Activated CD8-positive, alpha-beta memory T cell treated with anti-CD3 and anti-CD28 coated beads, Interleukin-2, amount 50 U/mL, for 1 hour (primary cell): Measurements from ENCODE around the gene NEK11.
"Not testable (repeated sequence)": the region's sequence is repeated elsewhere in the genome, so short reads cannot be mapped to it uniquely, and the experiment has no call there.

Experiments
- DNase-seq: peaks from one replicate; pipeline ENCODE4 v3.0.0-alpha.2; 2020; ENCODE audit errors: extremely low read depth

Gene NEK11

DNA sequence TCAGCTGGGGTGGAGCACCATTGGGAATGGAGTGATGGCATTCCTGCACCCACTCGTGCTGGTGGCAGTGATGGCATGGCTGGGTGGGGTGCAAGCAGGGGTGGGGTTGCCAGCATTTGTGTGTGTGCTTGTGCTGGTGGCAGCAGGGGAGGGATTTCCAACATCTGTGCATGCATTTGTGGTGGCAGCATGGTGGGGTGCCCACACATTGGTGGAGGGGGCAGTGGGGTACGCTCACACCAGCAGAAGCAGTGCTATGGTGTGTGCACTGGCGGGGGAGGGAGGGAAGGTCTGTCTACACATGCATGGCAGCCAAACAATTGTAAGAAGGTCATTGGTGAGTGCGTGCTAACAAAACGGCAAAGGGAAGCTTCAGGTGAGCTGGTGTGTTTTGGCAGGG, 278.2 kb downstream of the NEK11 start:
- no peak for DNase-seq

GRCh38 chr3:131306242-131306641, 279.6 kb downstream of the NEK11 start:
- no peak for DNase-seq

GRCh38 chr3:131314318-131314717, 287.6 kb downstream of the NEK11 start:
- no peak for DNase-seq

DNA sequence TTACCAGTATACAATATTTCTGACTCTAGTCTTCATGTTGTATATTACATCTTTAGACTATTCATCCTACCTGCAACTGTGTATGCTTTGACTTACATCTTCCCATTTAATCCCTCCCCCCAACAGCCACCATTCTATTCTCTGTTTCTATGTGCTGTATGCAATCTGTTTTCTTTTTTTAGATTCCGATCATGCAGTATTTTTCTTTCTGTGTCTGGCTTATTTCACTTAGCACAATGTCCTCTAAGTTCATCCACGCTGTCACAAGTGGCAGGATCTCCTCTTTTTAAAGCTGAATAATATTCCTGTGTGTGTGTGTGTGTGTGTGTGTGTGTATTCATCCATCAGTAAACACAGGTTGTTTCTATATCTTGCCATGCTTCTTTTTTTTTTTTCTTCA, 288.5 kb downstream of the NEK11 start:
- DNase-seq: no peak

DNA sequence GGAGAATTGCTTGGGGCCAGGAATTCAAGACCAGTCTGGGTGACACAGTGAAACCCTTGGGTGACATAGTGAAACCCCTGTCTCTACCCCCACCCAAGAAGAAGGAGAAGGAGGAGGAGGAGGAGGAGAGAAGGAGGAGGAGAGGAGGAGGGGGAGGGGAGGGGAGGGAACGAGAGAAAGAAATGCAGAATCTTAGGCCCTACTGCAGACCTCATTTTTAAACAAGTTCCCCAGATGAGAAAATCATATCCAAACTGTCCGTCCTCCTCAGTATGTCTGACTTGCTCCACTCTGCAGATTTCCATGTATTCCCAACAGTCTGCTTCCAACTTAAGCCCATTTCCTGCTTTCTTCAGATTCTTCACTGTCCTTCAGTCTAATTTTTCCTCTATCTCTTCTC, 291.0 kb downstream of the NEK11 start:
- DNase-seq: no peak

GRCh38 chr3:131323014-131323413, 296.3 kb downstream of the NEK11 start:
- DNase-seq: no peak

- no peak for DNase-seq
Observed at GRCh38 chr3:131323792-131324191, 297.1 kb downstream of the NEK11 start.

GRCh38 chr3:131324923-131325322, 298.2 kb downstream of the NEK11 start:
- DNase-seq: no peak

DNA sequence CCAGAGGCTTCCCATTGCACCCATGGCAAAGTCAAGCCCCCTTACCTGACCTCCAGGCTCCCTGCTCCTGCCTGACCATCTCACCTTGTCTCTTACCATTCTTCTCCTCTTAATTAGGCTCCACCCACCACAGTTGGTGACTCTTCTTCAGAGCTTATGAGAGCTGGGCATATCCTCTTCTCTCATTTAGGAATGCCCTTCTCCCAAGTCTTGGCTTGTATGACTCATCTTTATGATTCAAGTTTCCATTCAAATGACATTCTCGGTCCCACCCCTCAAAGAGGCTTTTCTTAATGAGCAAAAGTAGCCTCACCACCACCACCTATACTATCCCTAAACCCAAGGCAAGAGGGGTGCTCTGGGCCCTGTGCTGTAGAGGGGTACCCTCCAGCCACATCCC, 299.6 kb downstream of the NEK11 start:
- DNase-seq: no peak

DNA sequence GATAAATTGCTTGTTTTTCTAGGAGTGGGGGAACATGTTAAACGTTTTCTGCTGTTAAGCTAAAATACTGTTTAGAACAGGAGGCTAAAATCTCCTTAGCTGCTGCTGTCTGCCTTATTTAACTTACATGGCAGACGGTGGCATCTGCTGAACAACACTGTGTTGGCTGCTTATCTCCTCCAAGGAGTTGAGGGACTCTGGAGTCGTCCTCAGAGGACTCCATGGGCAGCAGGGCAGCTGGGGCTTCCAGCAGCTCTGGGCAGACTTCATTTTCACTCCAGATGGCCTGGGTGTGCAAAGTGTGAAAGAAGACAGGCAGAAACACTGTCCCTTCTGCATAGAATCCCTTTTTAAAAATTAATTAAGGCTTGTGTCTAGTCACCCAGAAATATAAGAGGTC, 302.0 kb downstream of the NEK11 start:
- DNase-seq: no peak

DNA sequence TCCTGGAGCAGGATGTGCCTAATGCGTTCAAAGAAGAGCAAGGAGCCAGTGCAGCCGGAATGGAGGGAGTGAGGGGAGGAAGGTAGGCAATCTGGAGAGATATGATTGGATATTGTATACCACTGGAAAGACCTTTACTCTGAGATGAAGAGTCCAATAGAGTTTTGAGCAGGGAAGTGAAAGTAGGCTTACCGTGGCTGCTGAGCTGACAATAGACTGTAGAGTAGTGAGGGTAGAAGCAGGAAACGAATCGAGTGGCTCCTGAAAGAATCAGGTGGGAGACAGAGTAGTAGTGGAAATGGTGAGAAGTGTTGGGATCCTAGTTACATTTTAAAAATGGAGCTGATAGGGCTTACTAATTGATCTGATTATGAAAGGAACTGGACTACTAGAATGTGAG, 303.1 kb downstream of the NEK11 start:
- DNase-seq: no peak

GRCh38 chr3:131331456-131332085, 304.9 kb downstream of the NEK11 start:
- not testable (repeated sequence) for DNase-seq

GRCh38 chr3:131338948-131339640, 312.4 kb downstream of the NEK11 start:
- no peak for DNase-seq

DNA sequence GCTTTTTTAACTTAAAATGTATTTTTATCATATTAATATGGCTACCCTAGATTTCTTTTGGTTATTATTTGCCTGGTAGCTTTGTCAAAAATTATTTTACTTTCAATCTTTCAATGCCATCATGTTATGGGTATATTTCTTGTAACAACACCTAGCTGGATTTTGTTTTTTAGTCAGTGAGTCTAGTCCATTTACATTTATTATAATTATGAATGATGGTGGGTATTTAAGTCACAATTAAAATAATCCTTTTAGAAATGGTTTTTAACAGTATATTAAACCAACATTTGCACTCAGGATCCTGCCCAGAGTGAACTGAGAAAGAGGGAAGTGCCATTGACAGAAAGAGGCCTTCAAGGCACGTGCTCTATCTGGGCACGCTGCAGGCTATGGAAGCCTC, 315.1 kb downstream of the NEK11 start:
- no peak for DNase-seq

GRCh38 chr3:131348911-131349310, 322.2 kb downstream of the NEK11 start:
- no peak for DNase-seq

DNA sequence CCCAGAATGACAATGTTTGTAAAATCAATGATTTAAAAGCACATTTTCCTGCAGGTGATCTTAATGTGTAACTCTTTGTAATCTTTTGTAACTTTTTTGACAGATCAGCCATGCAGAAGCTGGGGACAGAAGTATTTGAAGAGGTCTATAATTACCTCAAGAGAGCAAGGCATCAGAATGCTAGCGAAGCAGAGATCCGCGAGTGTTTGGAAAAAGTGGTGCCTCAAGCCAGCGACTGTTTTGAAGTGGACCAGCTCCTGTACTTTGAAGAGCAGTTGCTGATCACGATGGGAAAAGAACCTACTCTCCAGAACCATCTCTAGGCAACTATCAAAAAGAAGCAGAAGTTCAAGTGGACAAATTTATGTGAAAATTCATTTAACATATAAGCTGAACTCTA, 322.8 kb downstream of the NEK11 start:
- DNase-seq: no peak

- no peak for DNase-seq
Observed at GRCh38 chr3:131349946-131350347, 323.3 kb downstream of the NEK11 start.

DNA sequence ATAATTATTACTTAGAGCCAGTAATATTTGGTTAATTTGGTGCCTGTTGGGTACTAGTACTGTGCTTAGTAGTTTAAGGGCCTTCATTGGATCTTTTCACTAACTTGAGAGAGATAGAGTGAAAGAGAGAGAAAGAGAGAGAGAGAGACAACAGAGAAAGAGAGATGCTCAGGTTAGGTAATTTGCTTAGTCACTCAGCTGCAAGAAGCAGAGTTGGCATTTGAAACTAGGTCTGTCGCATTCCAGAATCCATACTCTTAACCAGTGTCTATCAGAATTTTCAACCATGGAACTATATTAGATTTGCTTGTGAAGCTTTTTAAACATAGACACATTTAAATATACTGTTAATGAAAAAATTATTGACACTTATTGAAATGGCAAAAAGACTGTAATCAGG, 323.8 kb downstream of the NEK11 start:
- DNase-seq: no peak

GRCh38 chr3:131353016-131353877, 326.6 kb downstream of the NEK11 start:
- no peak for DNase-seq

- DNase-seq: no peak
Observed at GRCh38 chr3:131353986-131354385, 327.3 kb downstream of the NEK11 start.

DNA sequence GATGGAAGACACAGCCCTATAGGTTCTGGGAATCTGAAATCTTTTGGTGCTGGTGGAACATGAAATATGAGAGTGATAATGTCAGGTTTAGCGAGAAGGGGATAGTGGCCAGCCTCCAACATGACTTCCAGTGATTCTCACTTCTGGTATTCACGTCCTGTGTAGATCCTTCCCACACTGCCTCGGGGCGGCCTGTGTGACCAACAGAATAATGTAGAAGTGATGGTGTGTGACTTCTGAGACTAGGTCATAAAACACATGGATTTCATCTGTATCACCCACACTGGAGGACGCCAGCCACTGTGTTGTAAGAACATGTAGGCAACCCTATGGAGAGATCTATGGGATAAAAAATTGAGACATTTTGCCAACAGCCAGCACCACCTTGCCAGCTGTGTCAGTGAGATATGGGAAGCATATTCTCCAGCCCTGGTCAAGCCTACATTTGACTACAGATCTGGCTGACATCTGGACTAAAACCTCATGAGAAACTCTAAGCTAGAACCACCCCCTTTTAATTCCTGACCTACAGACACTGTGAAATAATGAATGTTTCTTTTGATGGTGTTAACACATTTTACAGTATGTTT, 329.4 kb downstream of the NEK11 start:
- no peak for DNase-seq

- DNase-seq: no peak
Observed at GRCh38 chr3:131357275-131357674, 330.6 kb downstream of the NEK11 start.
